Smooth muscle cell (in vitro differentiated cells): ENCODE data around the gene BAZ1B. TPM values are rescaled to one million over a fixed set of nuclear protein-coding genes. Genes with fewer than 3 reads are reported as not detected.

ENCODE experiments used
- DNase-seq: peaks from one replicate; lab custom pipeline; 2025; ENCODE audit not compliant: unreplicated experiment; lab: John Stamatoyannopoulos, UW
- H2AFZ ChIP-seq: fragments of 200-600 bp; sonication (generic); 2 replicates; pipeline ENCODE4 v1.6.0; 2016; ENCODE audit warnings: antibody characterized with exemption, low read depth, mild to moderate bottlenecking
- H3F3A ChIP-seq: fragments of 200-600 bp; sonication (generic); 2 replicates; pipeline ENCODE4 v1.6.0; 2017; ENCODE audit warnings: antibody characterized with exemption, low read depth
- H3K27ac ChIP-seq: fragments of 200-600 bp; sonication (generic); 2 replicates; pipeline ENCODE4 v1.5.1; 2016; ENCODE audit warnings: low read depth, mild to moderate bottlenecking
- H3K27me3 ChIP-seq: fragments of 200-600 bp; sonication (generic); 2 replicates; pipeline ENCODE4 v1.6.1; 2016; ENCODE audit warnings: low read depth, mild to moderate bottlenecking
- H3K36me3 ChIP-seq: fragments of 200-600 bp; sonication (generic); 2 replicates; pipeline ENCODE4 v1.5.1; 2016; ENCODE audit warnings: low read depth
- H3K4me1 ChIP-seq: fragments of 200-600 bp; sonication (generic); 2 replicates; pipeline ENCODE4 v1.5.1; 2016; ENCODE audit warnings: low read depth
- H3K4me2 ChIP-seq: fragments of 200-600 bp; sonication (generic); 2 replicates; pipeline ENCODE4 v1.6.0; 2016; ENCODE audit warnings: mild to moderate bottlenecking
- H3K4me3 ChIP-seq: fragments of 200-600 bp; sonication (generic); 2 replicates; pipeline ENCODE4 v1.5.1; 2016; ENCODE audit warnings: mild to moderate bottlenecking
- H3K79me2 ChIP-seq: fragments of 200-600 bp; sonication (generic); 2 replicates; pipeline ENCODE4 v1.6.0; 2016; ENCODE audit warnings: low read depth, mild to moderate bottlenecking
- H3K9ac ChIP-seq: fragments of 200-600 bp; sonication (generic); 2 replicates; pipeline ENCODE4 v1.6.0; 2016; ENCODE audit warnings: low read depth
- H3K9me3 ChIP-seq: fragments of 200-600 bp; sonication (generic); replicated peaks from 2 replicates; pipeline ENCODE4 v1.5.1; 2016; ENCODE audit warnings: low read depth
- H4K20me1 ChIP-seq: fragments of 200-600 bp; sonication (generic); 2 replicates; pipeline ENCODE4 v1.6.0; 2016; ENCODE audit warnings: low read depth
- CTCF ChIP-seq: fragments of 200-600 bp; sonication (generic); IDR thresholded peaks from 2 replicates; pipeline ENCODE4 v1.5.1; 2017; ENCODE audit warnings: borderline replicate concordance, mild to moderate bottlenecking, antibody characterized with exemption; ENCODE audit not compliant: insufficient read depth, poor library complexity, severe bottlenecking
- WGBS: methylation state at CpG from one replicate; pipeline ENCODE4 v1.1.7; 2016; ENCODE audit warnings: low lambda C conversion rate; 5-methylcytosine and 5-hydroxymethylcytosine counted together
- polyA plus RNA-seq: library from polyadenylated mRNA; unstranded; fragments of >200 nt; fragmentation: Nextera tagmentation; extraction: Ambion mirVana; gene quantifications from 2 replicates; pipeline ENCODE4 v1.2.1, GENCODE V29; 2016
- total RNA-seq: library from RNA; depleted of rRNA; stranded (reverse); fragments of >200 nt; gene quantifications from 2 replicates; pipeline ENCODE4 v1.2.3, GENCODE V29; 2014

Gene BAZ1B
- total and polyA plus RNA-seq, 2 experiments from 2014 or later, result 20.1 to 43.9 TPM

- Histone ChIP-seq H3K4me2 (no peak overlapping the region), H3K9me3 (no peaks in the 10 kb centered on the region), H3F3A (no peaks in the 10 kb centered on the region), H2AFZ (no peak overlapping the region), H4K20me1 (peaks cover 81% of the 10 kb centered on the region), H3K27ac (no peak overlapping the region), H3K4me3 (no peak overlapping the region), H3K9ac (no peak overlapping the region), H3K27me3 (no peaks in the 10 kb centered on the region), H3K36me3 (peaks cover 12% of the 10 kb centered on the region), H3K79me2 (peaks cover 100% of the 10 kb centered on the region), H3K4me1 (no peaks in the 10 kb centered on the region)
- no peak for DNase-seq
- no peak for TF ChIP-seq CTCF
- 96% methylated on average over 8 of the region's 8 CpGs for WGBS
These were observed 9.9 kb downstream of the BAZ1B start for GRCh38 chr7:73512018-73512780.

- H3K27ac ChIP-seq, result no peak overlapping the region
- H2AFZ ChIP-seq, result no peak overlapping the region
- peaks cover 32% of the 10 kb centered on the region for H3K36me3 ChIP-seq
- H3K27me3 ChIP-seq, result no peaks in the 10 kb centered on the region
- no peak overlapping the region for H3K4me3 ChIP-seq
- H3K4me1 ChIP-seq, result no peaks in the 10 kb centered on the region
- peaks cover 73% of the 10 kb centered on the region for H4K20me1 ChIP-seq
- no peaks in the 10 kb centered on the region for H3K9me3 ChIP-seq
- no peaks in the 10 kb centered on the region for H3F3A ChIP-seq
- WGBS, result 97% methylated on average over 5 of the region's 5 CpGs
- no peak for TF ChIP-seq CTCF
- no peak overlapping the region for H3K9ac ChIP-seq
- no peak overlapping the region for H3K4me2 ChIP-seq
- peaks cover 91% of the 10 kb centered on the region for H3K79me2 ChIP-seq
- DNase-seq, result no peak
These were observed 12.6 kb downstream of the BAZ1B start for GRCh38 chr7:73509463-73509862.

GRCh38 chr7:73507556-73507955, 14.5 kb downstream of the BAZ1B start:
- peaks cover 88% of the 10 kb centered on the region for H3K79me2 ChIP-seq
- H3K36me3 ChIP-seq, result peaks cover 36% of the 10 kb centered on the region
- 97% methylated on average over 2 of the region's 2 CpGs for WGBS
- no peak overlapping the region for H3K27ac ChIP-seq
- no peak overlapping the region for H3K4me2 ChIP-seq
- no peaks in the 10 kb centered on the region for H3K27me3 ChIP-seq
- TF ChIP-seq CTCF, result no peak
- H3F3A ChIP-seq, result no peaks in the 10 kb centered on the region
- no peak overlapping the region for H2AFZ ChIP-seq
- H3K9ac ChIP-seq, result no peak overlapping the region
- H3K9me3 ChIP-seq, result no peaks in the 10 kb centered on the region
- no peak for DNase-seq
- no peaks in the 10 kb centered on the region for H3K4me1 ChIP-seq
- no peak overlapping the region for H3K4me3 ChIP-seq
- H4K20me1 ChIP-seq, result peaks cover 72% of the 10 kb centered on the region

- Histone ChIP-seq H3K9ac (no peak overlapping the region), H3K4me2 (no peak overlapping the region), H3K4me3 (no peak overlapping the region), H3K27ac (no peak overlapping the region), H4K20me1 (peaks cover 68% of the 10 kb centered on the region), H2AFZ (no peak overlapping the region), H3K27me3 (no peaks in the 10 kb centered on the region), H3K36me3 (peaks cover 36% of the 10 kb centered on the region), H3K4me1 (no peaks in the 10 kb centered on the region), H3K79me2 (peaks cover 78% of the 10 kb centered on the region), H3F3A (no peaks in the 10 kb centered on the region), H3K9me3 (no peaks in the 10 kb centered on the region)
- 100% methylated on average over 1 of the region's 1 CpG for WGBS
- no peak for TF ChIP-seq CTCF
- no peak for DNase-seq
These were observed 17.2 kb downstream of the BAZ1B start for GRCh38 chr7:73504920-73505319.
